ENCODE measurements around the gene FBXO27.

DNA sequence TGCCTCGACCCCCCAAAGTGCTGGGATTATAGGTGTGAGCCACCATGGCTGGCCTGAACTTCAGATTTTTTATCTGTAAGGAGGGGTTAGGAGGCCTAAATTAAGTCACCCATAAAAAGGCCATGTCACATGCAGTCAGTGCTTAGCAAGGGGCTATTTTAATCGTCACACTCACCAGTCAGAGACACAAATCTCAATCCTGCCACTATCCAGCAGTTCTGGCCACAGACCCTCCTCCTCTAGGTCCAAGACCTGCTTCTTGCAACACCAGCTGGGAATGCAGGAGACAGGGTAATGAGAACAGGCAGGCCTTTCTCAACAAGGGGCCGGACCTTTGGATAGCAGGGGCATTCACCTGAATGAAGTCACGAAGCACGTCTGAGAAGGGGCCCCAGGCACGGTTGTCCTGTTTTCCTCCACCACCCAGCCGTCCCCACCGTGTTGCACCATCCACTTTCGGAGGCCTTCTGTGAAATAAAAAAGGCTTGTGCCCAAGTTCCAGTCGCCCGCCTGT lies 1.4 kb downstream of the FBXO27 start:
- TF ChIP-seq, protein P1, sequence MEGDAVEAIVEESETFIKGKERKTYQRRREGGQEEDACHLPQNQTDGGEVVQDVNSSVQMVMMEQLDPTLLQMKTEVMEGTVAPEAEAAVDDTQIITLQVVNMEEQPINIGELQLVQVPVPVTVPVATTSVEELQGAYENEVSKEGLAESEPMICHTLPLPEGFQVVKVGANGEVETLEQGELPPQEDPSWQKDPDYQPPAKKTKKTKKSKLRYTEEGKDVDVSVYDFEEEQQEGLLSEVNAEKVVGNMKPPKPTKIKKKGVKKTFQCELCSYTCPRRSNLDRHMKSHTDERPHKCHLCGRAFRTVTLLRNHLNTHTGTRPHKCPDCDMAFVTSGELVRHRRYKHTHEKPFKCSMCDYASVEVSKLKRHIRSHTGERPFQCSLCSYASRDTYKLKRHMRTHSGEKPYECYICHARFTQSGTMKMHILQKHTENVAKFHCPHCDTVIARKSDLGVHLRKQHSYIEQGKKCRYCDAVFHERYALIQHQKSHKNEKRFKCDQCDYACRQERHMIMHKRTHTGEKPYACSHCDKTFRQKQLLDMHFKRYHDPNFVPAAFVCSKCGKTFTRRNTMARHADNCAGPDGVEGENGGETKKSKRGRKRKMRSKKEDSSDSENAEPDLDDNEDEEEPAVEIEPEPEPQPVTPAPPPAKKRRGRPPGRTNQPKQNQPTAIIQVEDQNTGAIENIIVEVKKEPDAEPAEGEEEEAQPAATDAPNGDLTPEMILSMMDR (IDR thresholded peaks at IDR 0.05): no peak
- TF ChIP-seq POLR2A (IDR thresholded peaks at IDR 0.05): no peak
